SU-DHL-6 (cell line): ENCODE data around the gene NRSN2.

Source experiments
- CTCF ChIP-seq: fragments of 200-600 bp; sonication (generic); IDR thresholded peaks from one replicate; pipeline ENCODE4 v1.5.1; 2017; ENCODE audit warnings: antibody characterized with exemption, mild to moderate bottlenecking, low read length, moderate library complexity; ENCODE audit not compliant: insufficient read depth, poor library complexity, severe bottlenecking
- EZH2phosphoT487 ChIP-seq: fragments of 200-600 bp; sonication (generic), shearing (Covaris generic); conservative IDR thresholded peaks from 2 replicates; pipeline ENCODE4 v1.6.1; 2018; ENCODE audit warnings: mild to moderate bottlenecking, antibody characterized with exemption, low read length, moderate library complexity, mixed read lengths

GRCh38 chr20:308427-309038 lies 38.4 kb upstream of the NRSN2 start:
- no peak for TF ChIP-seq CTCF
- TF ChIP-seq EZH2phosphoT487, result no peak
